ENCODE results near the gene OR9Q1. TPM values are rescaled to one million over a fixed set of nuclear protein-coding genes. Genes with fewer than 3 reads are reported as not detected.

OR9Q1 gene, protein sequence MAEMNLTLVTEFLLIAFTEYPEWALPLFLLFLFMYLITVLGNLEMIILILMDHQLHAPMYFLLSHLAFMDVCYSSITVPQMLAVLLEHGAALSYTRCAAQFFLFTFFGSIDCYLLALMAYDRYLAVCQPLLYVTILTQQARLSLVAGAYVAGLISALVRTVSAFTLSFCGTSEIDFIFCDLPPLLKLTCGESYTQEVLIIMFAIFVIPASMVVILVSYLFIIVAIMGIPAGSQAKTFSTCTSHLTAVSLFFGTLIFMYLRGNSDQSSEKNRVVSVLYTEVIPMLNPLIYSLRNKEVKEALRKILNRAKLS
- total RNA-seq (2021; fragmentation: NEBNext Ultra II Directional; extraction: Animal tissue kit (Norgen Biotek cat#: 25700)) (not detected in 2 replicates), polyA plus RNA-seq (2011; rRNA removed) (not detected in 2 replicates), polyA minus RNA-seq (2011; rRNA and poly(A)+ RNA removed) (not detected in 2 replicates)
- polyA plus RNA-seq (2011; cell fraction: cytosol; rRNA removed) = not detected
- not detected for polyA plus RNA-seq (2011; cell fraction: nucleus; rRNA removed)
- not detected in 4 replicates for polyA plus RNA-seq (2012, experiment 1 of 2)
- polyA plus RNA-seq (2012, experiment 2 of 2) = not detected
- polyA plus RNA-seq (2013, experiment 1 of 2) = not detected
- not detected for polyA plus RNA-seq (2013, experiment 2 of 2)
- polyA minus RNA-seq (2011; cell fraction: cytosol; rRNA and poly(A)+ RNA removed) = not detected
- polyA minus RNA-seq (2011; cell fraction: nucleus; rRNA and poly(A)+ RNA removed) = not detected
- long read RNA-seq, experiment 1 = 0 reads
- long read RNA-seq, experiment 2 = 0 reads

GRCh38 chr11:58023435-58023931 is at the start of gene OR9Q1:
OR9Q1 (plus strand) TSS chr11:58023881; CDS start chr11:58179445, 155,564 bp downstream.
- Histone ChIP-seq H3K4me1 (replicated peaks in 1 of 4; ENCODE audit: control insufficient read depth in 3 of 4, insufficient read depth in 4 of 4, low read length in 3 of 4) (no peaks in the 10 kb centered on the region), H3K27me3 (replicated peaks in 1 of 4; ENCODE audit: control insufficient read depth in 3 of 4, extremely low read depth in 1 of 4, insufficient read depth in 3 of 4, low read length in 3 of 4) (no peaks in the 10 kb centered on the region), H3K4me3 (ENCODE audit: extremely low read depth in 1 of 4, insufficient read depth in 2 of 4, low read depth in 3 of 4, low read length in 4 of 4) (no peak within 1 kb of the TSS), H3K23me2 (ENCODE audit: low read depth, low read length) (0 out of 2 replicates have a peak, but pooled peaks cover 2% of the 10 kb centered on the region), H4K8ac (ENCODE audit: extremely low read depth, insufficient read depth, low read length) (no peak within 1 kb of the TSS), H3K4me2 (ENCODE audit: insufficient read depth in 1 of 2, low read depth in 2 of 2, low read length in 2 of 2) (no peak within 1 kb of the TSS), H3K4ac (replicated peaks; ENCODE audit: insufficient read length, low read depth, low read length) (no peak within 1 kb of the TSS), H3K14ac (ENCODE audit: insufficient read length) (no peak within 1 kb of the TSS), H2BK120ac (replicated peaks; ENCODE audit: low read depth, low read length) (no peak within 1 kb of the TSS), H3K9me3 (ENCODE audit: insufficient read depth in 2 of 2, low read depth in 1 of 2, low read length in 1 of 2) (no peaks in the 10 kb centered on the region), H2BK12ac (ENCODE audit: low read depth, low read length) (no peak within 1 kb of the TSS), H3K36me3 (ENCODE audit: control insufficient read depth in 2 of 4, insufficient read depth in 4 of 4, low read length in 3 of 4) (no peaks in the 10 kb centered on the region), H2AFZ (ENCODE audit: low read length) (peak within 1 kb of the TSS; percentile 57; the same call in 1 of the 2 replicates), H2BK20ac (ENCODE audit: low read length) (no peak within 1 kb of the TSS), H3K9ac (replicated peaks in 1 of 4; ENCODE audit: extremely low read depth in 1 of 4, low read depth in 3 of 4, low read length in 3 of 4) (no peak within 1 kb of the TSS), H4K91ac (replicated peaks; ENCODE audit: insufficient read length, low read length) (no peak within 1 kb of the TSS), H3K79me2 (ENCODE audit: control insufficient read depth in 1 of 2, insufficient read depth in 2 of 2, low read length in 2 of 2) (no peaks in the 10 kb centered on the region), H2BK5ac (ENCODE audit: low read depth, low read length) (no peak within 1 kb of the TSS), H3K23ac (ENCODE audit: insufficient read length) (no peak within 1 kb of the TSS), H2AK5ac (ENCODE audit: low read depth, low read length) (no peak within 1 kb of the TSS), H4K5ac (ENCODE audit: insufficient read length, low read depth, low read length) (no peak within 1 kb of the TSS), H4K20me1 (replicated peaks in 1 of 2; ENCODE audit: control insufficient read depth in 1 of 2, insufficient read depth in 2 of 2, low read length in 2 of 2) (no peaks in the 10 kb centered on the region), H2BK15ac (ENCODE audit: low read length) (no peak within 1 kb of the TSS), H3K18ac (ENCODE audit: extremely low read depth, low read length) (no peak within 1 kb of the TSS), H3K27ac (ENCODE audit: low read depth, low read length) (no peak within 1 kb of the TSS), H3K56ac (replicated peaks; ENCODE audit: insufficient read length, low read depth, low read length) (no peak within 1 kb of the TSS), H3K79me1 (ENCODE audit: low read depth, low read length) (no peaks in the 10 kb centered on the region)
- DNase-seq (ENCODE audit: low read depth in 1 of 2, low spot score in 2 of 2) (no peak), FAIRE-seq (no peak)
- WGBS, 2 experiments (ENCODE audit: extremely low coverage in 1 of 2, insufficient coverage in 1 of 2, insufficient read length in 1 of 2, insufficient replicate concordance in 2 of 2, low coverage in 1 of 2, low lambda C conversion rate in 2 of 2, missing lambda C conversion rate in 1 of 2) = 84% methylated on average over 5 of the region's 5 CpGs; no CpG with 5 or more reads in 1 of the 2 experiments
- POLR2A ChIA-PET (ENCODE audit: partially characterized antibody) = interaction anchor here (0.6 kb wide), 1 partner anchor 499 kb away, joined by 4 read pairs; no protein-coding TSS in a partner anchor
- CTCF ChIA-PET (ENCODE audit: partially characterized antibody) = interaction anchor here (0.7 kb wide), 1 partner anchor 136 kb away, joined by 4 read pairs; no protein-coding TSS in a partner anchor
- no peak for TF ChIP-seq ATF3 (IDR thresholded peaks at IDR 0.05; ENCODE audit: insufficient read depth, low read depth, low read length)
- TF ChIP-seq BCL11A (IDR thresholded peaks at IDR 0.05; ENCODE audit: low read depth in 2 of 2, low read length in 2 of 2) = no peak
- no peak for TF ChIP-seq ASH2L (IDR thresholded peaks at IDR 0.05; ENCODE audit: low read length)
- TF ChIP-seq CEBPB (IDR thresholded peaks at IDR 0.05; ENCODE audit: low read depth, low read length) = no peak
- TF ChIP-seq, protein P1, sequence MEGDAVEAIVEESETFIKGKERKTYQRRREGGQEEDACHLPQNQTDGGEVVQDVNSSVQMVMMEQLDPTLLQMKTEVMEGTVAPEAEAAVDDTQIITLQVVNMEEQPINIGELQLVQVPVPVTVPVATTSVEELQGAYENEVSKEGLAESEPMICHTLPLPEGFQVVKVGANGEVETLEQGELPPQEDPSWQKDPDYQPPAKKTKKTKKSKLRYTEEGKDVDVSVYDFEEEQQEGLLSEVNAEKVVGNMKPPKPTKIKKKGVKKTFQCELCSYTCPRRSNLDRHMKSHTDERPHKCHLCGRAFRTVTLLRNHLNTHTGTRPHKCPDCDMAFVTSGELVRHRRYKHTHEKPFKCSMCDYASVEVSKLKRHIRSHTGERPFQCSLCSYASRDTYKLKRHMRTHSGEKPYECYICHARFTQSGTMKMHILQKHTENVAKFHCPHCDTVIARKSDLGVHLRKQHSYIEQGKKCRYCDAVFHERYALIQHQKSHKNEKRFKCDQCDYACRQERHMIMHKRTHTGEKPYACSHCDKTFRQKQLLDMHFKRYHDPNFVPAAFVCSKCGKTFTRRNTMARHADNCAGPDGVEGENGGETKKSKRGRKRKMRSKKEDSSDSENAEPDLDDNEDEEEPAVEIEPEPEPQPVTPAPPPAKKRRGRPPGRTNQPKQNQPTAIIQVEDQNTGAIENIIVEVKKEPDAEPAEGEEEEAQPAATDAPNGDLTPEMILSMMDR (IDR thresholded peaks at IDR 0.05; ENCODE audit: control extremely low read depth in 1 of 3, insufficient read depth in 1 of 3, low read depth in 1 of 3, low read length in 3 of 3) = no peak
- TF ChIP-seq HDAC2 (IDR thresholded peaks at IDR 0.05; ENCODE audit: borderline replicate concordance in 1 of 2, low read depth in 2 of 2, low read length in 2 of 2) = no peak
- no peak for TF ChIP-seq POLR2AphosphoS5 (IDR thresholded peaks at IDR 0.05; ENCODE audit: low read depth, low read length)
